Mucosa of descending colon (tissue), 3 donors: Measurements from ENCODE around the gene RASD2. TPM values are rescaled to one million over a fixed set of nuclear protein-coding genes. Genes with fewer than 3 reads are reported as not detected.

Experiments
- ATAC-seq: fragments of 200-7000 bp; cut with Tn5 transposase; one replicate; pipeline ENCODE4 v1.9.1; 2020; ENCODE audit warnings: mild to moderate bottlenecking, moderate library complexity
- DNase-seq, 3 donors: peaks; one replicate each; pipeline ENCODE4 v3.0.0-alpha.2; 2020
- H3K36me3 ChIP-seq: fragments of 200-600 bp; one replicate; pipeline ENCODE4 v1.8.0; 2021; ENCODE audit warnings: low read depth, mild to moderate bottlenecking
- H3K4me1 ChIP-seq: fragments of 200-600 bp; one replicate; pipeline ENCODE4 v1.8.0; 2021; ENCODE audit warnings: low read depth, mild to moderate bottlenecking
- H3K4me3 ChIP-seq: fragments of 200-600 bp; one replicate; pipeline ENCODE4 v1.8.0; 2021; ENCODE audit warnings: mild to moderate bottlenecking
- H3K9me3 ChIP-seq: fragments of 200-600 bp; one replicate; pipeline ENCODE4 v1.8.0; 2021; ENCODE audit warnings: mild to moderate bottlenecking
- intact Hi-C, 2 donors: fragments of 100-400 bp; cut with DNase I in 1 of 2; cut with micrococcal nuclease in 1 of 2; formaldehyde crosslinking; loops; one replicate each; pipeline versions ENCODE4 v1.11.0 to v1.11.1; 2022; cut with DNase I, micrococcal nuclease
- total RNA-seq, 3 donors: library from RNA; stranded (reverse); fragmentation: NEBNext Ultra II Directional in 2 of 3; extraction: Animal tissue kit (Norgen Biotek cat#: 25700) in 2 of 3; gene quantifications; one replicate each; pipeline versions ENCODE4 v1.2.1 to v1.2.4, GENCODE V29; 2021 to 2023
- TF ChIP-seq, protein P1 (sequence below): fragments of 200-600 bp; IDR thresholded peaks from one replicate; pipeline ENCODE4 v1.8.0; 2022; ENCODE audit warnings: antibody characterized with exemption, mild to moderate bottlenecking
- donor health status: DM: no; HTN: no; CAD: no; lungs with moderate emphysema.
- donor health status: DM: no; HTN: no; CAD: no.
- donor health status: DM: no; HTN: yes; CAD: no.

RASD2 gene
- total RNA-seq, 3 donors from 2014 or later: 11.7 to 34.0 (median 19.2) TPM

DNA sequence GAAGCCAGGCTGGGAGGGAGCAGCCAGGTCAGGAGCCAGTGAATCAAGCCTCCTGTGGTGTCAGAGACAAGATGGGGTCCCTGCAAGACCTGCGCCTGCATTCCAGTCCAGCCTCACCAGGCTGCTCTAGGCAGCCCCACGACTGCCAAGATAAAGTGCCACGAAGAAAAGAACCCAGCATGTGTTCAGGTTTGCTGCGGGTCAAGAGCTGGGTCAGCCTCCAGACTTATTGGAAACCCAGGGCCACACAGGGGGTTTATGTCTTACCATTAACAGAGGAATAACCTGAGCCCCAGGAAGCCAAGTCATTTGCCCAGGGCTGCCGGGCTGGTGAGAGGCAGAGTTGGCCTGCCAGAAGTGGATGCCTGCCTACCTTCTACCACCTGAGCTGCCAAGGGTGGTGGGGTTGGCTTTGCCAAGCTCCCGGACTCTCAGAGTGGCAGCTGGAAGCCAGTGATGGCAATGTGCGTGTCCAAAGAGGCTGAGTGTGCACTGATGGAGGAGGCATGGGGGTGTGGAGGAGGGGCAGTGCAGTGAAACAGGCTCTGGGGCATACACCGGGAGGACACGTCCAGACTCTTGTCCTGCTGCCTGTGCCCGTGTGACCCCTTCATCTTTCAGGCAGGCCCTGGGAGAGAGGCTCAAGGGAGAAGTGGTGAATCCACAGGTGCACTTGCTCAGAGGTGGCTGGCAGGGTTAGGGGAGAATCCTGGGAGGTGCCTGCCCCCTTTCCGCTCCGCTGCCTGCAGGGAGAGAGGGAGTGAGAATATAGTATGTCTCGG is 1.7 kb downstream of the RASD2 start:
- TF ChIP-seq, protein P1, sequence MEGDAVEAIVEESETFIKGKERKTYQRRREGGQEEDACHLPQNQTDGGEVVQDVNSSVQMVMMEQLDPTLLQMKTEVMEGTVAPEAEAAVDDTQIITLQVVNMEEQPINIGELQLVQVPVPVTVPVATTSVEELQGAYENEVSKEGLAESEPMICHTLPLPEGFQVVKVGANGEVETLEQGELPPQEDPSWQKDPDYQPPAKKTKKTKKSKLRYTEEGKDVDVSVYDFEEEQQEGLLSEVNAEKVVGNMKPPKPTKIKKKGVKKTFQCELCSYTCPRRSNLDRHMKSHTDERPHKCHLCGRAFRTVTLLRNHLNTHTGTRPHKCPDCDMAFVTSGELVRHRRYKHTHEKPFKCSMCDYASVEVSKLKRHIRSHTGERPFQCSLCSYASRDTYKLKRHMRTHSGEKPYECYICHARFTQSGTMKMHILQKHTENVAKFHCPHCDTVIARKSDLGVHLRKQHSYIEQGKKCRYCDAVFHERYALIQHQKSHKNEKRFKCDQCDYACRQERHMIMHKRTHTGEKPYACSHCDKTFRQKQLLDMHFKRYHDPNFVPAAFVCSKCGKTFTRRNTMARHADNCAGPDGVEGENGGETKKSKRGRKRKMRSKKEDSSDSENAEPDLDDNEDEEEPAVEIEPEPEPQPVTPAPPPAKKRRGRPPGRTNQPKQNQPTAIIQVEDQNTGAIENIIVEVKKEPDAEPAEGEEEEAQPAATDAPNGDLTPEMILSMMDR: no peak

DNA sequence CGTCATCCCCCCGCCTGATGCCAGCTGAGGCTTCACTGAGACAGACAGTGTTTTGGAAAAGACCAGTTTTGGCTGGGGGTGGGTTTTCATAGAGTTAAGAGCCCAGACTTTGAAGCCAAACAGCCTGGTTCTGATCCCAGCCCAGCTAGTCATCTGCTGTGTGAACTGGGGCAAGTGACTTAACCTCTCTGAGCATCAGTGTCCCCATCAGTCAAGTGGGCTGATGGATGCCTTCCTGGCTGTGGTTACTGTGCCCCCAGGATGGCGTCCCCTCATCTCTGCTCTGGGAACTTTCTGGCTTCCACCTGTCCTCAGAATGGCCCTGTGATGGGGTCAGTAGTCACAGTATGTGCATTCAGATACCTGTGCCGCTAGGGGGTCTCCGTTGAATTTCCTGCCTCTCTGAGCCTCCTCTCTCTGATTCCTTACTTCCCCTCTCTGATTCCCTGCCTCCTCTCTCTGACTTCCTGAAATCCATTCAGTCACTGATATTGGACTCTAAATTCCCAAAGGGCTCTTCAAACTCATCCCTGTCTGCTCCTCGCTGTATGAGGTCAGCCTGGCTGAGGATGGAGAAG is 2.4 kb downstream of the RASD2 start:
- Histone ChIP-seq H3K4me3 (no peak overlapping the region), H3K36me3 (no peaks in the 10 kb centered on the region), H3K9me3 (no peaks in the 10 kb centered on the region), H3K4me1 (peaks cover 5% of the 10 kb centered on the region)
- ATAC-seq: no peak
- TF ChIP-seq, protein P1: no peak
- intact Hi-C loops: no loop called here
- no peak for DNase-seq

More for the DNA sequence above, 1.7 kb downstream of the RASD2 start:
- ATAC-seq: no peak
- no peak overlapping the region for H3K4me3 ChIP-seq
- H3K9me3 ChIP-seq: no peaks in the 10 kb centered on the region
- no peak for DNase-seq
- H3K4me1 ChIP-seq: peaks cover 5% of the 10 kb centered on the region
- H3K36me3 ChIP-seq: no peaks in the 10 kb centered on the region
- intact Hi-C loops: no loop called here

GRCh38 chr22:35543702-35544101 is 3.1 kb downstream of the RASD2 start:
- no peaks in the 10 kb centered on the region for H3K36me3 ChIP-seq
- intact Hi-C loops: no loop called here
- H3K4me3 ChIP-seq: no peak overlapping the region
- ATAC-seq: no peak
- H3K4me1 ChIP-seq: peaks cover 5% of the 10 kb centered on the region
- DNase-seq: no peak
- no peaks in the 10 kb centered on the region for H3K9me3 ChIP-seq
- TF ChIP-seq, protein P1: no peak

DNA sequence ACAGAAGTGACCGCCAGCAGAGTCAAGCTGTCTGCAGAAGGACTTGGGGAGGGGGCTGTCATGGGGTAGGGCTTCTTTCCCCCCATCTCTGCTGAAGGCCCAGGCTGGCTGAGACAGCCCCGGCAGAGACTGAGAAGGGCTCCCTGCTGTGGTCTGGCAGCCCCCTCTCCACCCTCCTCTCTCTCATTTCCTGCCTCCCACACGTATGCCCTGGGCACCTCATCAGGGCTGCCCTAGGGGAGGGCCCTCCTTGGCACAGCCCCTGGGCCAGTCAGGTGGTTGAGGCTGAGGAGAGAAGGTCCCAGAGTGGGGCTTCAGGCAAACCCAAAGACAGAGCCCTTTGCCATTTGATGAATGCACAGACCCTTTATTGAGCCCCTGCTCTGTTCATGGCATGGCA is 3.6 kb downstream of the RASD2 start:
- Histone ChIP-seq H3K36me3 (no peaks in the 10 kb centered on the region), H3K4me3 (no peak overlapping the region), H3K4me1 (peaks cover 5% of the 10 kb centered on the region), H3K9me3 (no peaks in the 10 kb centered on the region)
- ATAC-seq: no peak
- DNase-seq: no peak
- TF ChIP-seq, protein P1: no peak
- intact Hi-C loops: no loop called here

- TF ChIP-seq, protein P1: no peak
- no peak for DNase-seq
- Histone ChIP-seq H3K4me1 (peaks cover 2% of the 10 kb centered on the region), H3K9me3 (no peaks in the 10 kb centered on the region), H3K36me3 (no peaks in the 10 kb centered on the region), H3K4me3 (no peak overlapping the region)
- no peak for ATAC-seq
- intact Hi-C loops: no loop called here
These were observed 4.2 kb downstream of the RASD2 start for GRCh38 chr22:35544827-35545226.
